ENCODE measurements around the gene FBXO9. TPM values are rescaled to one million over a fixed set of nuclear protein-coding genes. Genes with fewer than 3 reads are reported as not detected.

Gene FBXO9
- total RNA-seq, 1 donor from 2014 or later = 34.1 TPM

GRCh38 chr6:53064726-53065265 is 408 bp upstream of the FBXO9 start:
- H3K4me3 ChIP-seq = peak overlapping the region; percentile 97 to 98
- intact Hi-C loops (cut with DNase I) = loop anchor here (2.0 to 5.0 kb wide), 3 partner anchors 392 to 702 kb away; partner anchors contain the start of genes PAQR8, TMEM14A and TRAM2
- H3K27me3 ChIP-seq = no peaks in the 10 kb centered on the region
- DNase-seq (ENCODE audit: low spot score in 2 of 2) = peak; percentile 95 to 99
- no peaks in the 10 kb centered on the region for H3K36me3 ChIP-seq
- no peaks in the 10 kb centered on the region for H3K9me3 ChIP-seq
- no peak for TF ChIP-seq CTCF (IDR thresholded peaks at IDR 0.05)
- H3K4me1 ChIP-seq = peaks cover under 1 to 4% of the 10 kb centered on the region in 2 donors
- H3K27ac ChIP-seq = peak overlapping the region; percentile 94 to 95

- intact Hi-C loops (cut with DNase I) = loop anchor here (5.0 kb wide), 2 partner anchors 394 to 704 kb away; partner anchors contain the start of genes PAQR8 and TMEM14A
- no peaks in the 10 kb centered on the region for H3K4me1 ChIP-seq
Observed at GRCh38 chr6:53066077-53066417, 843 bp downstream of the FBXO9 start.

GRCh38 chr6:53066874-53067706 is 1.9 kb downstream of the FBXO9 start:
- H3K36me3 ChIP-seq = peaks cover 0 to 4% of the 10 kb centered on the region in 2 donors
- H3K4me3 ChIP-seq = peak overlapping the region; percentile 97 to 98
- intact Hi-C loops (cut with DNase I) = loop anchor here (5.0 kb wide), 2 partner anchors 395 to 705 kb away; partner anchors contain the start of genes PAQR8 and TMEM14A
- no peak overlapping the region for H3K27ac ChIP-seq
- H3K27me3 ChIP-seq = no peaks in the 10 kb centered on the region
- TF ChIP-seq CTCF (IDR thresholded peaks at IDR 0.05) = no peak
- DNase-seq (ENCODE audit: low spot score in 2 of 2) = no peak
- H3K4me1 ChIP-seq = no peaks in the 10 kb centered on the region
- H3K9me3 ChIP-seq = no peaks in the 10 kb centered on the region

More at GRCh38 chr6:53066077-53066417, 843 bp downstream of the FBXO9 start:
- H3K36me3 ChIP-seq = no peaks in the 10 kb centered on the region
- peak overlapping the region; percentile 94 to 95 for H3K27ac ChIP-seq
- H3K9me3 ChIP-seq = no peaks in the 10 kb centered on the region
- DNase-seq (ENCODE audit: low spot score in 2 of 2) = peak in 1 of 2 donors; percentile 73
- H3K4me3 ChIP-seq = peak overlapping the region; percentile 97 to 98
- no peak for TF ChIP-seq CTCF (IDR thresholded peaks at IDR 0.05)
- H3K27me3 ChIP-seq = no peaks in the 10 kb centered on the region

GRCh38 chr6:53067849-53068361 is 2.7 kb downstream of the FBXO9 start:
- H3K9me3 ChIP-seq = no peaks in the 10 kb centered on the region
- H3K4me1 ChIP-seq = no peaks in the 10 kb centered on the region
- H3K27ac ChIP-seq = no peak overlapping the region
- H3K27me3 ChIP-seq = no peaks in the 10 kb centered on the region
- DNase-seq (ENCODE audit: low spot score in 2 of 2) = no peak
- no peak overlapping the region for H3K4me3 ChIP-seq
- TF ChIP-seq CTCF (IDR thresholded peaks at IDR 0.05) = no peak
- H3K36me3 ChIP-seq = peaks cover 0 to 11% of the 10 kb centered on the region in 2 donors
- intact Hi-C loops (cut with DNase I) = loop anchor here (5.0 kb wide), 2 partner anchors 396 to 706 kb away; partner anchors contain the start of genes PAQR8 and TMEM14A

GRCh38 chr6:53069427-53069826 is 4.2 kb downstream of the FBXO9 start:
- Histone ChIP-seq H3K4me1 (no peaks in the 10 kb centered on the region), H3K9me3 (no peaks in the 10 kb centered on the region), H3K27ac (no peak overlapping the region), H3K4me3 (no peak overlapping the region), H3K27me3 (no peaks in the 10 kb centered on the region), H3K36me3 (peaks cover 10 to 25% of the 10 kb centered on the region in 2 donors)
- no peak for TF ChIP-seq CTCF (IDR thresholded peaks at IDR 0.05)
- no peak for DNase-seq (ENCODE audit: low spot score in 2 of 2)
- intact Hi-C loops (cut with DNase I) = loop anchor here (5.0 kb wide), 2 partner anchors 397 to 707 kb away; partner anchors contain the start of genes PAQR8 and TMEM14A
